NCI-H526 (cell line): ENCODE data around the gene CACNA2D3.

Experiments
- DNase-seq, 2 experiments: peaks; one replicate each; lab custom pipeline; 2025; lab: John Stamatoyannopoulos, UW

The CACNA2D3 gene

GRCh38 chr3:54800478-54800877 lies 678.1 kb downstream of the CACNA2D3 start:
- DNase-seq: no peak

- DNase-seq: no peak
Observed at GRCh38 chr3:54801977-54802376, 679.6 kb downstream of the CACNA2D3 start.

DNA sequence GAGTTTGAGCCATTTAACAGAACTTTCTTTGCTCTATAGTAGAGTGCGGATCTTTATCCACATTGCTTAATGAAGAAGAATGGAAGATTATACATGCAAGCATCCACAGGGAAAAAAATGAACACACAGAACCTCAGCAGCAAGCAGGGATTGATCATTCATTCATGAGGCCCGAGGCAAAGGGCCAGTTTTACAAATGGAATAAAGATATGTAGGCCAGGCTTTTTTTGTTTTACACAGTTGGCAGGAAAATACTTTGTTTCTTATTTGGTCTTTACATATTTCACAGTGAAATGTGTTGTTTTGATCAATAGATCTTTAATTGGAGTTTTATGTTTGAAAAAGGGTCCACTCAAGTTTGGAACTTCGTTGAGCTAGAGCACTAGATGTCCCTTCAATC lies 688.0 kb downstream of the CACNA2D3 start:
- DNase-seq: no peak

GRCh38 chr3:54814224-54814623 lies 691.9 kb downstream of the CACNA2D3 start:
- no peak for DNase-seq

DNA sequence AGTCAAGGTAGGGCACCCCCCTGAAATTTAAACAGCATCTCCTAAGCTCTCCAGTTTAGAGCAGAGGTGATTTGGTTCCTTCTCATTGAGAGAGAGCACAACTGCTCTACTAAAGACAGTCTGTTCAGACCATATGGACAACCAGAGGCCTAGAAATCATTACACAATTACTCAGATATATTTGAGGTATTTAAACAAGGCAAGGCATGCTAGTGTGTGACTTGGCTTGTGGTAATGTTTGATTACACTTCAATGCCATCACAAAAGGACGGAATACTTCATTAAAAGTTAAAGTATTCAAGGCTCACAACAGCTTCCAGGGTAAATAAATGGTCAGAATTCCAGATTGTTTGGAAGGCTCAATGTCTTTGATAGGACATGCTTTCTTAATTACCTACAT lies 695.3 kb downstream of the CACNA2D3 start:
- no peak for DNase-seq

DNA sequence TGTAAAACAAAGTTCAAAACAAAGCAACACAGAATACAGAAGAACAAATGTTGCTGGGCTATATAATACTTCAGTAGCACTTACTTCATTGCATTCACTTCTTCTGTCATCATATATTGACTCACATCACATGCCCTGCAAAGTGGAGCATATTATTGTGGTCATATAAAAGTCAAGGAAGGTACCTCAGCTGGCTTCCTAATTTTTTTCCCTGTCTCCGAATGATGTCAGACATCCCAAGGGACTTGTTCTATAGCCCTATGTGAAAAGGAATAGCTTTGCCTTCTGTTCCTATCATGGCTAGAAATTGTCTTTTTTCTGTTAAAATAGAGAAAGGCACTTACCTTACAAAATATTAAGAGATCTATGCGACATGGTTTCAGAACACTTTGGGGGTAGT lies 696.1 kb downstream of the CACNA2D3 start:
- no peak for DNase-seq

DNA sequence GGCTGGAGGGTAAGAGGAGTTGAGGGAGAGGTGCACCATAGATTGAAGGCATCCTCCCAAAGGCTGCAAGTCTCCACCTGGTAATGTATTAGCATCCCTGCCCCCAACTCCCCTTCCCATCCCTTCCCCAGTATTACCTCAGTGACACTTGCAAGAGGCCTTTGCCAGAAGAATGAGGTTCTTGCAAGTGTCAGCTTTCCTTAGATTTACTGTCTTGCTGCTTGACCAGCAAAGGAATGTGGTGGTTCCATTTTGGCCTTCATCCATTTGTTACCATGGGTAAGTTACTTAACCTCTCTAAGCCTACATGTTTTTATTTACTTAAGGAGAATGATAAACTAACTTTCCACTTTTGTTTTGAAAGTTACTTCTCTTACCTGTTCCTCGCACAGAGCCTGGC lies 696.6 kb downstream of the CACNA2D3 start:
- DNase-seq: no peak

GRCh38 chr3:54819946-54820345 lies 697.6 kb downstream of the CACNA2D3 start:
- DNase-seq: no peak

- DNase-seq: peak; percentile 59 to 71
Observed at GRCh38 chr3:54822206-54822605, 699.9 kb downstream of the CACNA2D3 start.

GRCh38 chr3:54826251-54826691 lies 703.9 kb downstream of the CACNA2D3 start:
- DNase-seq: no peak

GRCh38 chr3:54827056-54827687 lies 704.8 kb downstream of the CACNA2D3 start:
- DNase-seq: no peak

DNA sequence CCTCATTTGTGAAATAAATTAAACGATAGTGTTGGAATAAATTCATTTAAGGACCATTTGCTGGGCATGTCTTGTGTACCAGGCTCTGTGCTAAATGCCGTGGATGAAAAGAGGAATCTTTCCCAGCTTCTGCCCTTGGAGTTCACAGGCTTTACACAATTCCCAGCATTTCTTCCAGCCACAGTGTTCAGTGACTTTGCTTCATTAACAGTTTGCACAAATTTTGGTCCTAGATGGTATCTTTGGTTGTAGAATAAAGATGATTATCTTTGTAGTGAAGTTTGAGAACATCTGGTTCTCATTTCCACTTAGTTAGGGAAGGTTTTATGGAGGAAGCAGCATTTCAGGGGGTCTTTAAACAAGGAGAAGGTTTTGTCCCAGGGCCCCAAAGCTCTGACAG lies 705.4 kb downstream of the CACNA2D3 start:
- no peak for DNase-seq

GRCh38 chr3:54830658-54831057 lies 708.3 kb downstream of the CACNA2D3 start:
- DNase-seq: peak in 1 of 2 experiments; percentile 61

GRCh38 chr3:54831112-54831511 lies 708.8 kb downstream of the CACNA2D3 start:
- no peak for DNase-seq

- no peak for DNase-seq
Observed at GRCh38 chr3:54832876-54833275, 710.5 kb downstream of the CACNA2D3 start.

DNA sequence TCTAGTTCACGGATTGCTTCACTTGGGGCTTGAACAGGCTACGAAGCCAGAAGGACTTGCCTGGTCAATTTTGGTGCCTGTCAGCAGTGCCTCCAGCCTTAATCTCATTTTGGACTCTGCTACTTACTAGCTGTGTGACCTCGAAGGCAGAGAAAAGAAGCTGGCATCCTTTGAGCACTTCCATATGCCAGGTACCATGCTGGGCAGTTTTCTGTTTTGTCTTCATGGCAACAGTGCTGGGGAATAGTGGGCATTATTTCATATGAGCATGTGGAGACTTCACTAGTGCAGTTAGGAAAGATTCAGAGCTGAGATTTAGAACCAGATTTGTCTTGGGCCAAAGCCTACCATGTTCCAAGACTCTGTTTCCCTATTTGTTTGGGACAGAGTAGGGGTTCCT lies 713.3 kb downstream of the CACNA2D3 start:
- DNase-seq: no peak

DNA sequence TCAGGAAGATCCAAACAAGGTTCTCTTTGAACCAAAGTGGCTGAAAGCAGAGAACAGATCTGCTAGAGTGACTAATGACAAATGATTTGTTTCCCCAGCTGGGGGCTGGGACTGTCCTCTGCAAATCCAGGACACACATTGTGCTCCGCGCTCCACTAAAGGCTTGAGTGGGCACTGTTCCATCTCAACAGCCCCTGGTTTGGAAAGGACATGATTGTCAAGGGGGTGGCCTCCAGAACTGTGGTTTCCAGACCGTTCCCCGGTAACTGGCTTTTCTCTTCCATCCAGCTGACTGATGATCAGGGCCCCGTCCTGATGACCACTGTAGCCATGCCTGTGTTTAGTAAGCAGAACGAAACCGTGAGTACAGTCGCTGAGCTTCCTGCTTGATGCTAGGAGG lies 714.5 kb downstream of the CACNA2D3 start:
- DNase-seq: no peak

GRCh38 chr3:54837964-54838363 lies 715.6 kb downstream of the CACNA2D3 start:
- peak in 1 of 2 experiments; percentile 27 for DNase-seq

- DNase-seq: no peak
Observed at GRCh38 chr3:54841471-54841870, 719.1 kb downstream of the CACNA2D3 start.

DNA sequence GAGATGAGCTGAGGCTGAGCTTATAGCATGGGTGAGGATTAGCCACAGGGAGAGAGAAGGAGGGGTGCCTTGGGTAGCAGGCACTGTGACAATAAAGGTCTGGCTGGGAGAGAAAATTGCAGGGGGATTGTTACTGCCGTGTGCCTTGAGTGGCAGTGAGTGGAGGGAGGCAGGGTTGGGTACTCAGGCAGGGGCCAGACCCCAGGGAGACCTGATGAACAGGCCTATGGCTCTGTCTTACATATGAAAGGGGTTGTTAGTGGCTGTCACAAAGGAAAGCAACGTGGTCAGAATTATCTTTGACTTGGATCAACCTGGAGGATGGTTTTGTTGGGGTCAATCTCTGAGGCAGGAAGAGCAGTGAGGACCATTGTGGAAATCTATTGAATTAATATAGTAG lies 721.0 kb downstream of the CACNA2D3 start:
- DNase-seq: no peak

GRCh38 chr3:54844211-54844610 lies 721.9 kb downstream of the CACNA2D3 start:
- no peak for DNase-seq

DNA sequence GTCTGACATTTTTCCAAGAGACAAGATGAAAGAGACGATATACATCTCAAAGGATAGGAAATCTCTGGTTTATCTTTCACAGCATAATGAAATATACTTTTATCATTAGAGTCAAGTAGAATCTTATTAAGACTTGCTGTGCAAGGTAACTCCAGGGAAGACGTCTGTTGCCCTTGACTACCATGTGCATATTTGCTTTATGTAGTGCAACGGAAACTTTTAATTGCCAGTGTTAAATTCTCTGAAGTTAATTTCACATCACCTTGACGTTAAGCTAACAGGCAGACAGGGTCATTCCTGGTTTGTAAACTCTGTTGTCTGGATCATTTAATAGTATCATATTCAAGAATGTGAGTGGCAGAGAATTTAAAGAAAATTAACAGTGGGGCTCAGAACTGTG lies 722.7 kb downstream of the CACNA2D3 start:
- DNase-seq: no peak

DNA sequence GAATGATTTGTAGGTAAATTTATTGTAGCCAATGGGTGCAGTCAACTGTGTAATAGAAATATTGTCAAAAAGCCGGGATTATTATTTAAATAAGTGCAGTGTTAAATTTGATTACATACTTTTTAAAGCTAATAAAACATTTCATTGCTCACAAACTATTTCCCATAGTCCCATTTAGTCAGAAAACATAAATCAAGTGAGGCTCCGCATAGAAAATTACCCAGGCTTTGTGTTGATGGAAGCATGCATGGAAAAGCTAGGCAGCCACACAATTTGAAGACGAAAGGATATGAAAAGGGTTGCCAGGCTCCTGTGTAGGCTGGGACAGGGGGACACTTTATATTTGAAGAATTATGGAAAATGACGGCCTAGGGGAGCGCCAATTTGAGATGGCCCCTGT lies 723.2 kb downstream of the CACNA2D3 start:
- DNase-seq: peak in 1 of 2 experiments; percentile 18

DNA sequence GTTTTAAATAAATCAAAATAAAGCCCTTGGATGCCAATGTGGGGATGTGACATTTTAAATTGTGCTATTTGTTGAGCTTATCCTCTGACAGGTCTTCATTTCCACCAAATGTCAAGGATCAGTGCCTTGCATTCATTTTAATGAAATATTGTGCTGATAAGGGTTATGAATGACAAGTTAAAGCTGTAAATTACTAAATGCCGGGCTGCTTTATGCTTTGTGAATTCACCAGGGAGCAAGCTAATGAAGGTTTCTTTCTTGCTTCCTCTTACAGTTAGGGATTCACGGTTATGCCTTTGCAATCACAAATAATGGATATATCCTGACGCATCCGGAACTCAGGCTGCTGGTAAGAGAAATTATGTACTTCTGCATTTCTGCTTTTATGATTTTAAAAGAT lies 723.8 kb downstream of the CACNA2D3 start:
- no peak for DNase-seq
